Neural cell (in vitro differentiated cells): ENCODE results near the gene TENM3. TPM values are rescaled to one million over a fixed set of nuclear protein-coding genes. Genes with fewer than 3 reads are reported as not detected.

Experiments
- H2AFZ ChIP-seq: fragments of 200-600, 300-800 bp; sonication (generic), shearing (Covaris generic); 2 replicates; pipeline ENCODE4 v1.6.0; 2014; ENCODE audit warnings: low read depth, mild to moderate bottlenecking, antibody characterized with exemption, low read length, moderate library complexity
- H3F3A ChIP-seq: fragments of 200-600 bp; shearing (Covaris generic); 2 replicates; pipeline ENCODE4 v1.6.1; 2016; ENCODE audit warnings: mild to moderate bottlenecking, moderate library complexity, mixed read lengths, antibody characterized with exemption, low read length; ENCODE audit not compliant: insufficient read depth, poor library complexity, severe bottlenecking
- H3K27ac ChIP-seq: fragments of 200-600, 300-800 bp; sonication (generic), shearing (Covaris generic); 2 replicates; pipeline ENCODE4 v1.5.1; 2014; ENCODE audit warnings: mild to moderate bottlenecking, low read length, moderate library complexity
- H3K27me3 ChIP-seq: fragments of 300-800, 200-600 bp; sonication (generic), shearing (Covaris generic); 2 replicates; pipeline ENCODE4 v1.6.0; 2014; ENCODE audit warnings: mild to moderate bottlenecking, low read depth, low read length, moderate library complexity; ENCODE audit not compliant: insufficient read depth
- H3K36me3 ChIP-seq: fragments of 300-800, 200-600 bp; sonication (generic), shearing (Covaris generic); 2 replicates; pipeline ENCODE4 v1.5.1; 2014; ENCODE audit warnings: mild to moderate bottlenecking, antibody characterized with exemption, low read length, moderate library complexity; ENCODE audit not compliant: insufficient read depth
- H3K4me2 ChIP-seq: fragments of 300-800, 200-600 bp; sonication (generic), shearing (Covaris generic); 2 replicates; pipeline ENCODE4 v1.6.0; 2014; ENCODE audit warnings: mild to moderate bottlenecking, low read length
- H3K4me3 ChIP-seq: fragments of 300-800, 200-600 bp; sonication (generic), shearing (Covaris generic); 2 replicates; pipeline ENCODE4 v1.5.1; 2014; ENCODE audit warnings: mild to moderate bottlenecking, low read length, moderate library complexity
- H3K79me2 ChIP-seq: fragments of 200-600 bp; shearing (Covaris generic); replicated peaks from 2 replicates; pipeline ENCODE4 v1.6.0; 2014; ENCODE audit warnings: mild to moderate bottlenecking, low read length, moderate library complexity; ENCODE audit not compliant: insufficient read depth
- H3K9ac ChIP-seq: fragments of 300-800, 200-600 bp; sonication (generic), shearing (Covaris generic); 2 replicates; pipeline ENCODE4 v1.6.1; 2016; ENCODE audit warnings: mild to moderate bottlenecking, low read length, mixed read lengths
- H3K9me2 ChIP-seq: fragments of 200-600 bp; shearing (Covaris generic); 2 replicates; pipeline ENCODE4 v1.6.1; 2016; ENCODE audit warnings: mild to moderate bottlenecking, low read length, mixed read lengths; ENCODE audit not compliant: insufficient read depth
- H3K9me3 ChIP-seq: fragments of 200-600, 300-800 bp; sonication (generic), shearing (Covaris generic); 2 replicates; pipeline ENCODE4 v1.6.1; 2016; ENCODE audit warnings: mild to moderate bottlenecking, mixed run types, low read length, moderate library complexity, mixed read lengths
- H4K20me1 ChIP-seq: fragments of 200-600 bp; shearing (Covaris generic); 2 replicates; pipeline ENCODE4 v1.6.1; 2016; ENCODE audit warnings: mild to moderate bottlenecking, mixed run types; ENCODE audit not compliant: insufficient read depth
- EP300 ChIP-seq: fragments of 450-650 bp; conservative IDR thresholded peaks from 2 replicates; pipeline ENCODE4 v1.6.1; 2014; ENCODE audit warnings: antibody characterized with exemption, mild to moderate bottlenecking, moderate library complexity; ENCODE audit not compliant: poor library complexity, severe bottlenecking
- EZH2 ChIP-seq: fragments of 200-600, 300-800 bp; shearing (Covaris generic), sonication (generic); IDR thresholded peaks from 2 replicates; pipeline ENCODE4 v1.6.1; 2014; ENCODE audit warnings: antibody characterized with exemption, low read length, borderline replicate concordance, mild to moderate bottlenecking; ENCODE audit not compliant: insufficient read depth, poor library complexity, severe bottlenecking
- MXI1 ChIP-seq: fragments of 450-650 bp; conservative IDR thresholded peaks from 2 replicates; pipeline ENCODE4 v1.6.1; 2014; ENCODE audit warnings: antibody characterized with exemption, mild to moderate bottlenecking; ENCODE audit not compliant: poor library complexity, severe bottlenecking
- POLR2AphosphoS5 ChIP-seq: IDR thresholded peaks from 2 replicates; pipeline ENCODE4 v1.6.1; 2012
- RAD21 ChIP-seq: fragments of 450-650 bp; conservative IDR thresholded peaks from 2 replicates; pipeline ENCODE4 v1.6.1; 2014; ENCODE audit warnings: antibody characterized with exemption, mild to moderate bottlenecking, moderate library complexity
- SMC3 ChIP-seq: fragments of 450-650 bp; conservative IDR thresholded peaks from 2 replicates; pipeline ENCODE4 v1.6.1; 2014; ENCODE audit warnings: antibody characterized with exemption, mild to moderate bottlenecking, moderate library complexity; ENCODE audit not compliant: poor library complexity
- TAF1 ChIP-seq: IDR thresholded peaks from 2 replicates; pipeline ENCODE4 v1.6.1; 2012; ENCODE audit warnings: low read depth
- polyA plus RNA-seq: library from polyadenylated mRNA; depleted of rRNA; stranded (reverse); fragments of >200 nt; gene quantifications from 2 replicates; pipeline ENCODE4 v1.2.3, GENCODE V29; 2014
- TF ChIP-seq, protein P1 (sequence below): fragments of 450-650 bp; IDR thresholded peaks from 2 replicates; pipeline ENCODE4 v1.5.1; 2014; ENCODE audit warnings: antibody characterized with exemption, mild to moderate bottlenecking, moderate library complexity; ENCODE audit not compliant: poor library complexity, severe bottlenecking
- TF ChIP-seq, protein P2 (sequence below): IDR thresholded peaks from 2 replicates; pipeline ENCODE4 v1.6.1; 2012; ENCODE audit warnings: borderline replicate concordance

Gene TENM3
- polyA plus RNA-seq, 1 donor from 2014 or later, result 7.3 TPM

GRCh38 chr4:182301736-182302135 is 58.5 kb downstream of the TENM3 start:
- no peaks in the 10 kb centered on the region for H3K79me2 ChIP-seq
- H3K4me3 ChIP-seq, result no peak overlapping the region
- no peaks in the 10 kb centered on the region for H3F3A ChIP-seq
- H4K20me1 ChIP-seq, result no peaks in the 10 kb centered on the region
- no peak overlapping the region for H2AFZ ChIP-seq
- no peak overlapping the region for H3K9ac ChIP-seq
- no peaks in the 10 kb centered on the region for H3K9me3 ChIP-seq
- H3K4me2 ChIP-seq, result no peak overlapping the region
- no peak overlapping the region for H3K27ac ChIP-seq
- no peaks in the 10 kb centered on the region for H3K9me2 ChIP-seq
- no peaks in the 10 kb centered on the region for H3K36me3 ChIP-seq
- TF ChIP-seq POLR2AphosphoS5 (no peak), RAD21 (no peak), EZH2 (no peak), TAF1 (no peak), MXI1 (no peak), EP300 (no peak), SMC3 (no peak)
- TF ChIP-seq, protein P1, sequence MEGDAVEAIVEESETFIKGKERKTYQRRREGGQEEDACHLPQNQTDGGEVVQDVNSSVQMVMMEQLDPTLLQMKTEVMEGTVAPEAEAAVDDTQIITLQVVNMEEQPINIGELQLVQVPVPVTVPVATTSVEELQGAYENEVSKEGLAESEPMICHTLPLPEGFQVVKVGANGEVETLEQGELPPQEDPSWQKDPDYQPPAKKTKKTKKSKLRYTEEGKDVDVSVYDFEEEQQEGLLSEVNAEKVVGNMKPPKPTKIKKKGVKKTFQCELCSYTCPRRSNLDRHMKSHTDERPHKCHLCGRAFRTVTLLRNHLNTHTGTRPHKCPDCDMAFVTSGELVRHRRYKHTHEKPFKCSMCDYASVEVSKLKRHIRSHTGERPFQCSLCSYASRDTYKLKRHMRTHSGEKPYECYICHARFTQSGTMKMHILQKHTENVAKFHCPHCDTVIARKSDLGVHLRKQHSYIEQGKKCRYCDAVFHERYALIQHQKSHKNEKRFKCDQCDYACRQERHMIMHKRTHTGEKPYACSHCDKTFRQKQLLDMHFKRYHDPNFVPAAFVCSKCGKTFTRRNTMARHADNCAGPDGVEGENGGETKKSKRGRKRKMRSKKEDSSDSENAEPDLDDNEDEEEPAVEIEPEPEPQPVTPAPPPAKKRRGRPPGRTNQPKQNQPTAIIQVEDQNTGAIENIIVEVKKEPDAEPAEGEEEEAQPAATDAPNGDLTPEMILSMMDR, result no peak
- TF ChIP-seq, protein P2, sequence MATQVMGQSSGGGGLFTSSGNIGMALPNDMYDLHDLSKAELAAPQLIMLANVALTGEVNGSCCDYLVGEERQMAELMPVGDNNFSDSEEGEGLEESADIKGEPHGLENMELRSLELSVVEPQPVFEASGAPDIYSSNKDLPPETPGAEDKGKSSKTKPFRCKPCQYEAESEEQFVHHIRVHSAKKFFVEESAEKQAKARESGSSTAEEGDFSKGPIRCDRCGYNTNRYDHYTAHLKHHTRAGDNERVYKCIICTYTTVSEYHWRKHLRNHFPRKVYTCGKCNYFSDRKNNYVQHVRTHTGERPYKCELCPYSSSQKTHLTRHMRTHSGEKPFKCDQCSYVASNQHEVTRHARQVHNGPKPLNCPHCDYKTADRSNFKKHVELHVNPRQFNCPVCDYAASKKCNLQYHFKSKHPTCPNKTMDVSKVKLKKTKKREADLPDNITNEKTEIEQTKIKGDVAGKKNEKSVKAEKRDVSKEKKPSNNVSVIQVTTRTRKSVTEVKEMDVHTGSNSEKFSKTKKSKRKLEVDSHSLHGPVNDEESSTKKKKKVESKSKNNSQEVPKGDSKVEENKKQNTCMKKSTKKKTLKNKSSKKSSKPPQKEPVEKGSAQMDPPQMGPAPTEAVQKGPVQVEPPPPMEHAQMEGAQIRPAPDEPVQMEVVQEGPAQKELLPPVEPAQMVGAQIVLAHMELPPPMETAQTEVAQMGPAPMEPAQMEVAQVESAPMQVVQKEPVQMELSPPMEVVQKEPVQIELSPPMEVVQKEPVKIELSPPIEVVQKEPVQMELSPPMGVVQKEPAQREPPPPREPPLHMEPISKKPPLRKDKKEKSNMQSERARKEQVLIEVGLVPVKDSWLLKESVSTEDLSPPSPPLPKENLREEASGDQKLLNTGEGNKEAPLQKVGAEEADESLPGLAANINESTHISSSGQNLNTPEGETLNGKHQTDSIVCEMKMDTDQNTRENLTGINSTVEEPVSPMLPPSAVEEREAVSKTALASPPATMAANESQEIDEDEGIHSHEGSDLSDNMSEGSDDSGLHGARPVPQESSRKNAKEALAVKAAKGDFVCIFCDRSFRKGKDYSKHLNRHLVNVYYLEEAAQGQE, result no peak
- H3K27me3 ChIP-seq, result no peaks in the 10 kb centered on the region

- no peak overlapping the region for H3K27ac ChIP-seq
- no peaks in the 10 kb centered on the region for H3K79me2 ChIP-seq
- no peaks in the 10 kb centered on the region for H3F3A ChIP-seq
- H3K4me2 ChIP-seq, result no peak overlapping the region
- no peaks in the 10 kb centered on the region for H4K20me1 ChIP-seq
- no peaks in the 10 kb centered on the region for H3K9me2 ChIP-seq
- no peak overlapping the region for H3K9ac ChIP-seq
- H3K9me3 ChIP-seq, result no peaks in the 10 kb centered on the region
- no peaks in the 10 kb centered on the region for H3K36me3 ChIP-seq
- H3K27me3 ChIP-seq, result no peaks in the 10 kb centered on the region
- no peak overlapping the region for H2AFZ ChIP-seq
- H3K4me3 ChIP-seq, result no peak overlapping the region
- no peak for TF ChIP-seq MXI1
These were observed 60.6 kb downstream of the TENM3 start for GRCh38 chr4:182303847-182304246.
